Central memory CD8-positive, alpha-beta T cell (primary cell): ENCODE data around the gene COQ5.

Source experiments
- ATAC-seq: fragments of 150-1000 bp; cut with Tn5 transposase; replicated peaks from 2 replicates; pipeline ENCODE4 v1.10.0; 2022; ENCODE audit warnings: mild to moderate bottlenecking, moderate FRiP score, moderate number of reproducible peaks; ENCODE audit not compliant: poor library complexity, severe bottlenecking; ENCODE audit errors: extremely low read depth
- DNase-seq, 2 donors: peaks; one replicate each; pipeline ENCODE4 v3.0.0; 2021; ENCODE audit warnings: low spot score in 2 of 2
- H3K27ac Mint-ChIP-seq: one replicate; pipeline ENCODE4 v1.8.0; 2022; ENCODE audit warnings: low read depth, mild to moderate bottlenecking, moderate library complexity, mixed read lengths
- H3K27me3 Mint-ChIP-seq: one replicate; pipeline ENCODE4 v1.8.0; 2022; ENCODE audit warnings: mixed read lengths
- H3K36me3 Mint-ChIP-seq: one replicate; pipeline ENCODE4 v1.8.0; 2022; ENCODE audit warnings: mild to moderate bottlenecking, moderate library complexity, mixed read lengths; ENCODE audit not compliant: insufficient read depth
- H3K4me1 Mint-ChIP-seq: one replicate; pipeline ENCODE4 v1.8.0; 2022; ENCODE audit warnings: mixed read lengths
- H3K4me3 Mint-ChIP-seq: one replicate; pipeline ENCODE4 v1.8.0; 2022; ENCODE audit warnings: mild to moderate bottlenecking, moderate library complexity, mixed read lengths
- H3K9me3 Mint-ChIP-seq: one replicate; pipeline ENCODE4 v1.8.0; 2022; ENCODE audit warnings: mixed read lengths

The COQ5 gene

DNA sequence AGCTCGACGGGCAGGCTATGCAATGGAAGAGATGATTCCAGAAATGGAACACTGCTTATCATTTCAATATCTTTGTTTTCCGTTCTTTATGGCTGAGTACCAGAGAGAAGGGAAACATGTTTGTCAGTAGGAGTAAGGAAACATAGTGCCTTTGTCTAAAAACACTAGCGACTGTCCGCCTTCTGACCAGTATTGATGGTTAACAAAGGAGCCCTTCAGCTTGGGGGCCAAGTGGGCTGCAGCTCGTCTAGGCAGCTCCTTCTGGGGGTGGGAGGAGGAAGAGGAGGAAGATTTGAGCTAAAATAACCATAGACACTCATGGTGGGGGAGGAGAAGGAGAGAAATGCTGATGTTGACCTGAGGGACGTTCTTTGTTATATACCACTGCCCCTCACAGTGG is 15.0 kb downstream of the COQ5 start:
- no peak overlapping the region for H3K27ac Mint-ChIP-seq
- no peak for ATAC-seq

DNA sequence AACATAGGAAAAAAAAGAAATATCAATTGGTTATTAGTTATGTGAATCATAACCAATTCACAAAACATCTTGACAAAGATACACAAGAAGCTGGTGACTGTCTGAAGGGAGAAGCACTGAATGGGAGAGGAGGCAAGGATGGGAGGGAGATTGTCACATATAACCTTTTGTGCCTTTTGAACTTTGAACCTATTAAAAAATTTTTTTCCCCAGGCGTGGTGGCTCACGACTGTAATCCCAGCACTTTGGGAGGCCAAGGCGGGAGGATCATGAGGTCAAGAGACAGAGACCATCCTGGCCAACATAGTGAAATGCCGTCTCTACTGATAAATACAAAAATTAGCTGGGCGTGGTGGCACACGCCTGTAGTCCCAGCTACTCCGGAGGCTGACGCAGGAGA is 20.4 kb downstream of the COQ5 start:
- H3K4me1 Mint-ChIP-seq: peaks cover 4% of the 10 kb centered on the region
- H3K27me3 Mint-ChIP-seq: no peaks in the 10 kb centered on the region
- peaks cover 39% of the 10 kb centered on the region for H3K36me3 Mint-ChIP-seq
- DNase-seq (no peak), ATAC-seq (no peak)
- no peak overlapping the region for H3K27ac Mint-ChIP-seq
- no peak overlapping the region for H3K4me3 Mint-ChIP-seq
- no peaks in the 10 kb centered on the region for H3K9me3 Mint-ChIP-seq

More for the DNA sequence above, 15.0 kb downstream of the COQ5 start:
- Mint-ChIP-seq H3K27me3 (no peaks in the 10 kb centered on the region), H3K9me3 (no peaks in the 10 kb centered on the region), H3K4me3 (no peak overlapping the region), H3K4me1 (peaks cover 10% of the 10 kb centered on the region), H3K36me3 (peaks cover 17% of the 10 kb centered on the region)
- no peak for DNase-seq

DNA sequence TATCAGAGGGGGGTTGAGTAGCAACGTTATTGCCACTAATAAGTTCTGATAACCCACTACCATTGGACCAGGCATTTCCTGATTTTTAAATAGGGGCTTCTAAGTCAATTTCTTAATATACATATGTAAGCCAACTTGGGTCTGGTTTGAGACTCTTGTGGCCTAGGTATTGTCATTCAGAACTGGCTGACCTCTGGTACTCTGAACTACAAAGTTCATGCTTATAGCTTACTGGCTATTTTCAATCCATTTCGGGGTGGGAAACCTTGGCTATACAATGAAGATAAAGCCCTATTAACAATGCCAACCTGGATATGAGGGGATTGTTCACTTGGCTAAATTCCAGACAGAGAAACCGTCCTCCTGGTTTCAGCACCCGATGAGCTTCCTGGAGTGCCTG is 24.4 kb downstream of the COQ5 start:
- Mint-ChIP-seq H3K9me3 (no peaks in the 10 kb centered on the region), H3K4me3 (no peak overlapping the region), H3K36me3 (peaks cover 41% of the 10 kb centered on the region), H3K27ac (no peak overlapping the region), H3K4me1 (peaks cover 1% of the 10 kb centered on the region), H3K27me3 (no peaks in the 10 kb centered on the region)
- DNase-seq (no peak), ATAC-seq (no peak)

DNA sequence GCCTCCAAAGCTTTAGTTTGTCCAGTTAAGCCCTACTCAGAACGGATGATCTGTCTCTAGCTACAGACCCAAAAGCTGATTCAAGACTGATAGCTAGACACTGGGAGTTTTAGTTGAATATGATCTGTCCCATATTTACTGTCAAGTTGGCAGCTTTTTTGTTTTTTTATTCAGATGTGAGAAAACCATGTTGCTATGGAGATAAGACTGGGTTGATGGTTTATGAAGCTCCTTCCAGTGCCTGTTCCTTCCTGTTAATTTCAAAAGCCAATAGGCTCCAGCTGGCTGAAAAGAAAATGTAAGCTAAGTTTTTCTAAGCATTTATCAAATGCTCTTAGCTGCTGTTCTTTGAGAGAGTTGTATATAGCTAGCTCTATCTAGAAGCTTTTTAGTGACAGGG is 28.4 kb downstream of the COQ5 start:
- H3K36me3 Mint-ChIP-seq: peaks cover 45% of the 10 kb centered on the region
- no peaks in the 10 kb centered on the region for H3K9me3 Mint-ChIP-seq
- ATAC-seq (no peak), DNase-seq (no peak)
- H3K4me1 Mint-ChIP-seq: peaks cover 24% of the 10 kb centered on the region
- no peak overlapping the region for H3K4me3 Mint-ChIP-seq
- no peaks in the 10 kb centered on the region for H3K27me3 Mint-ChIP-seq
- peak overlapping the region; percentile 44 for H3K27ac Mint-ChIP-seq

DNA sequence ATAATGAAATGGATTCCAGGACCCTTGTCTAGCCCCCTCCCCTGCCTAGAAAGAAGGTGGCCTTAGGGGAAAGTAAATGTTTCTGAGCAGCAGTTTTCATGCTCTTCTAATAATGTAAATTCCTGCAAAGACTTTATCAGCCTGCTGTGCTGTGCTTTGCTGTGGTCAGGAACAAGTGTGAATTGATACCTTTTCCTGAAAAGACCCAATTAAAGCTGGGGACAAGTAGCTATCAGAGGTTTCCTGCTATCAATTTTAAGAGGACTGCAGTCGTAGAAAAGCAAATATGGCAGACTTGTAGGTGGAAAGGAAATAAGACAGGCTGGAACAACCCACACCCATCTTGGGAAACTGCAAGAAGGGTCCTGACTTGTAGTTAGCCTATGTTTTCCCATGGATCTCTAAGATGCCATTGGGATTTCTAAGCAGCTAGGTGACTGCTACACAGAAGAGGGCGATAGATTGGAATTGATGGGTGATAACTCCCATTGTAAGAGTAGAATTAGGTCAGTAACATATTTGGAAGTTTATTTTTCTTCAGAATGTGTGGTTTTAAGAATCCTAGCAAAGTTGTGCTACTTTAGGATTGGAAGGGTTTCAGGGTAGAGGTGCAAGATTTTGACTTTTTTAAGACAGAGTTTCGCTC is 30.0 kb downstream of the COQ5 start:
- H3K27me3 Mint-ChIP-seq: no peaks in the 10 kb centered on the region
- H3K36me3 Mint-ChIP-seq: peaks cover 39% of the 10 kb centered on the region
- DNase-seq: no peak
- no peak for ATAC-seq
- H3K9me3 Mint-ChIP-seq: no peaks in the 10 kb centered on the region
- peaks cover 32% of the 10 kb centered on the region for H3K4me1 Mint-ChIP-seq
- no peak overlapping the region for H3K4me3 Mint-ChIP-seq
- no peak overlapping the region for H3K27ac Mint-ChIP-seq

DNA sequence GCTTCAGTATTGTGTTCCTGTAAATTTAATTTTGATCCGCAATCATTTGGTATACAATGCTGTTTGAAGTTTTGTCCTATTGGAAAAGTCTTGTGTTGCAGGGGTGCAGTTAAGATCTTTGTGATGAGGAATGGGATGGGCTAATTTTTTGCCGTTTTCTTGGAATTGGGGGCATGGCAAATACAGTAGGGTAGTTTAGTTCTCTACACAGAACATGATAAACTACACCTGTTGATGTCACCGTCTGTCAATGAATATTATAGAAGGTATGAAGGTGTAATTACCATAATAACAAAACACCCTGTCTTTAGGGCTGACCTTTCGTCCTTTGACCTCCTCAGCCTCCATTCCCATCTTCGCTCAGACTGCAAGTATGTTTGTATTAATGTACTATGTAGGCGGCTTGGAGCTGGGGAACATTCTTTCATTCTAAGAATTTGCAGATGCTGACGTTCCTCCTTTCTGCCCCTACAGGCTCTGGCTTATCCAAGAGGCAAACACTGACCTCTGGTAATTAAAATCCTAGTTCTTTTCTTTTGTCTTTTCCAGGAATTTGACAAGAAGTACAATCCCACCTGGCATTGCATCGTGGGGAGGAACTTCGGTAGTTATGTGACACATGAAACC is 31.3 kb downstream of the COQ5 start:
- ATAC-seq (no peak), DNase-seq (no peak)
- H3K36me3 Mint-ChIP-seq: peaks cover 32% of the 10 kb centered on the region
- no peaks in the 10 kb centered on the region for H3K9me3 Mint-ChIP-seq
- H3K27ac Mint-ChIP-seq: peak overlapping the region; percentile 91
- no peaks in the 10 kb centered on the region for H3K27me3 Mint-ChIP-seq
- peaks cover 32% of the 10 kb centered on the region for H3K4me1 Mint-ChIP-seq
- peak overlapping the region; percentile 90 for H3K4me3 Mint-ChIP-seq

DNA sequence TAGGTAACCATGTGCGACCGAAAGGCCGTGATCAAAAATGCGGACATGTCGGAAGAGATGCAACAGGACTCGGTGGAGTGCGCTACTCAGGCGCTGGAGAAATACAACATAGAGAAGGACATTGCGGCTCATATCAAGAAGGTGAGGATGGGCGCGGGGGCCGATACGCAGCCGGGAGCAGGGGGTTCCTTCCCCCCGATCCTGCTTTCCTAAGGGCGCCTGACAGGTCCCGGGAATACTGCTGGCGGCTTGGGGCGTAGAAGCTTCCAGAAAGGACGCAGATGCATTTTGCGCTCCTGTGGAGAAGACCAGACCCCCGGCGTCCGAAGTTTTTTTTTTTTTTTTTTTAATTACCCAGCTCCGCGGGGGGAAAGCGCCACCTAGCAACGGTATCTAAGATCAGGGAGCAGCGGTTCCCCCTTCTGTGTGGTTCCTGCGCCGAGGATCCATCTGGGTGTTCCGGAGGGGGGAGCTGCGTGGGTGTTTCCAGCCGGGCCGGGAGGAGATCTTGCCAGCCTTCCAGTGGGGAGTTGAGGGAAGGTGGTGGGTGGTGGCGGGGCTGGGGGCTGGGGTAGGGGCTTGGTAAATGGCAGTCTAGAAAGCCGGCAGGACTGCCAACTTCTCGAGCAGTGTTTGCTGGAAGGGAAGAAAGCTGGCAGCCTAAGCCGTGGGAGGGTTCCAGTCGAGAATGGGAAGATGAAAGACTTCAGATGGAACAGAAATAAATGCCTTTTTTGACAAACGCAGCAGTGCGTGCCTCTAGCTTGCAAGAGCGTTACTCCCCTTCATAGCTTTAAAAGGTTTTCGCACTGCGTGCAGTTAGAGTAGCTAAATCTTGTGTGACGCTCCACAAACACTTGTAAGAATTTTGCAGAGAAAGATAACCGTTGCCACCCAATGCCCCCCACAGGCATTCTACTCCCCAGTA is 32.3 kb downstream of the COQ5 start:
- Mint-ChIP-seq H3K27me3 (no peaks in the 10 kb centered on the region), H3K4me1 (peaks cover 32% of the 10 kb centered on the region), H3K36me3 (peaks cover 32% of the 10 kb centered on the region), H3K27ac (peak overlapping the region; percentile 91), H3K9me3 (no peaks in the 10 kb centered on the region), H3K4me3 (peak overlapping the region; percentile 90)
- ATAC-seq (peak; percentile 44), DNase-seq (peak; percentile 32 to 42)

DNA sequence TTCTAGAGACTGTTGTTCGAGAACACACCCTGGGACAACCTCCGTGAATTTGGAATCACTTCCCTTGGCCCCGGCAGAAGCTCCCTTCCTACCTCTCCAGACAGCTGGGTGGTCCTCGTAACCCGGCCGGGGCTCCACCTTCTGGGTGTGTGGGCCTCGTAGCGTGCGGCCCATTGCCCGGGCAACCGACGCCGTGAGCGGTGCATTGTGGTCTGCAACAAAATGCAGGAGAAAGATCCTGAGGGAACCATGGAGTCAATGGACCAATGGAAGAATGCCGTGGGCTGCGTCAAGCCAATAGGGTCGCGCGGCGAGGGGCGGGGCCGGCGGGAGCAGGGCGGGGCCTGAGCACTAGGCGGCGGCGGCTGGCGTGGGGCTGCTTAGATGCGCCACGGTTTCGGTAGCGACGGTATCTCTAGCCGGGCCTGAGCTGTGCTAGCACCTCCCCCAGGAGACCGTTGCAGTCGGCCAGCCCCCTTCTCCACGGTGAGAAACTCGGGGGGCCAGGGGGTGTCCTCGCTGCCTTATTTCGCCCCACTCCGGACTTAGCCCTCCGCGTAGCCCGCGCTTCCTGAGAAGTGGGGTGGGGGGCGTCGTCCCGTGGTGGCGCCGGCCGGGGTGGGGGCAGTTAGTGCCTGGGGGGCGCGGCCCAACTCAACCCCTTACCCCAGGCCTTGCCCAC is 33.1 kb downstream of the COQ5 start, which contains the start of gene DYNLL1:
Gene DYNLL1 (plus strand): TSS at position 383 of the 682 bp plus-strand sequence. CDS start 309 bp downstream, outside the sequence.
- Mint-ChIP-seq H3K9me3 (no peaks in the 10 kb centered on the region), H3K4me1 (peaks cover 32% of the 10 kb centered on the region), H3K4me3 (peak within 1 kb of the TSS; percentile 90), H3K27me3 (no peaks in the 10 kb centered on the region), H3K36me3 (peaks cover 30% of the 10 kb centered on the region), H3K27ac (peak within 1 kb of the TSS; percentile 91)
- ATAC-seq (peak; percentile 94), DNase-seq (peak; percentile 98 to 99)

DNA sequence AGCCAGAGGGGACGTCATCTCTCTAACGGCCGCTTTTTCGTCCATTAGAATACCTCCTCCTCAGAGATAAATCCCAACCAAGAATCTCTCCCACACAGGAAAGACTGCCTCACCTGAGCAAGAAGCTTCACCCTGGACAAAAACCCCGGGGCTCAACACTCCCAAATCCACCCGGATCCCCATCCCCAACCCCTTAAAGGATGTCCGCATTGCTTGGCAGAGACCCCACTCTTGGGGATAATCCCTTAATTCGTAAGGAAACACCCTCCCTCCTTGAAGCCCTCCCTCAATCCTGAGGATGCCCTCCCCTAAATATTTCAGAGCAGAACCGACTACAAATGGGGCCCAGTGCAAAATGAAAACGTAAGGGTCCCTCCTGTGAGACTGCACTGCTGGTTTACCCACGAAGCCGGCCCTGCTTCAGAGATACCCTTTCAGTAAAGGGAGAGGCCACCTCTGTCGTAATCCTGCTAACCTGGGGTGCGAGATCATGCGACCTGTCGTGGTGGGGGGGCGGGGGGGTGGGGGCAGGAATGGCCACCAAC is 33.7 kb downstream of the COQ5 start:
- no peak for ATAC-seq
- Mint-ChIP-seq H3K27ac (peak overlapping the region; percentile 91), H3K4me1 (peaks cover 32% of the 10 kb centered on the region), H3K4me3 (peak overlapping the region; percentile 90), H3K27me3 (no peaks in the 10 kb centered on the region), H3K36me3 (peaks cover 27% of the 10 kb centered on the region), H3K9me3 (no peaks in the 10 kb centered on the region)
- no peak for DNase-seq

DNA sequence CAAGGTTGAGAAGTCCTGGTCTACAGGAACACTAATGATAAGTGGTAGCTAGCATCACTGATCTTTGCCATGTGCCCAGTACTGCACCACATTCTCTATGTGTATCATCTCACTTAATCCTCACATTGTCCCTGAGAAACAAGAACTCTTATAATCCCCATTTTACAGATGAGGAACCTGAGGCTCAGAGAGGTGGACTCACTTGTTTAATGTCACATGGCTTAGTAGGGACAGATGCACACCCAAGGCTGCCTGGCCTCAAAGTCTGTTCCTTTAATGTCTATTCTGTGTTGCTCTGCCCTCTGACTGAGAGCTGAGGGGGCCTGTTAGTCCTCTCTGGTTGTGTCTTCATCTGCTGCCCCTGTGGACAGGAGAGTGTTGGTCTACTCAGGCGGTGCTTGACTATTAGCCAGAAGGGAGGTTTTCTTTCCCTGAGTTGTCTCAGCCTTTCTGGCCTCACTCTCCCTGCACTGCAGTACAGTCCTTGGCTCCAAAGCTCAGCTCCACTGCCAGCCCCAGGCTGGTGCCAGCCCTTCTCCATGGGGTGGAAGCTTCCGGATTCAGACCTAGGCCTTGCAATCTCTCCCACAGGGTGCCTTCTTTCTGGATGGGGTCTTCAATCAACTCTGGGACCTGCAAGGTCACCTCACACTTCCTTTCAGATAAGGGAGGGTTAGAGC is 38.0 kb downstream of the COQ5 start:
- Mint-ChIP-seq H3K9me3 (no peaks in the 10 kb centered on the region), H3K36me3 (peaks cover 3% of the 10 kb centered on the region), H3K4me1 (peaks cover 16% of the 10 kb centered on the region), H3K27ac (no peak overlapping the region), H3K4me3 (no peak overlapping the region), H3K27me3 (no peaks in the 10 kb centered on the region)
- ATAC-seq (no peak), DNase-seq (no peak)

DNA sequence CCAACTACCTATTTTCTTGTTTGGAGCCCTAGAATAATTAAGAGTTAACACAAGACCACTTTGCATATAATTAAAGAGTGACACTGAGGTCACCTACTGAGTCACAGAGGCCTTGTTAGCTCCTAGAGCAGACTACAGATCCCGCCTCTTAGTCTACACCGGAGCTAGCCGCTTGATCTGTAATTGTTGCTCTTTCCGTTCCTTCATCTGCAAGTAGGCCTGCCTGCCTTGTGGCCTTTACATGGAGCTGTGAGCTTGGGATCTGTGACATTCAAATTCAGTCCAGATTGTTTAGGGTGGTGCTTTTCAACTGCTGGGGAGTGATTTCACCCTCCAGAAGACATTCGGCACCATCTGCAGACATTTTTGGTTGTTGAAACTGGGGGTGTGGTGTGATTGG is 38.6 kb downstream of the COQ5 start:
- DNase-seq: no peak
- Mint-ChIP-seq H3K4me3 (no peak overlapping the region), H3K27me3 (no peaks in the 10 kb centered on the region), H3K36me3 (no peaks in the 10 kb centered on the region), H3K27ac (no peak overlapping the region), H3K9me3 (no peaks in the 10 kb centered on the region), H3K4me1 (peaks cover 11% of the 10 kb centered on the region)
- ATAC-seq: no peak
